Fibroblast of lung (primary cell): ENCODE data around the gene SEMA6A.

Experiments
- EZH2 ChIP-seq: IDR thresholded peaks from 2 replicates; pipeline ENCODE4 v1.5.1; 2012; ENCODE audit warnings: low read length, control low read depth, mild to moderate bottlenecking; ENCODE audit errors: missing control alignments
- TF ChIP-seq, protein P1 (sequence below), 2 donors: IDR thresholded peaks in 1 of 2; conservative IDR thresholded peaks in 1 of 2; 1 replicate in 1 of 2; 2 replicates in 1 of 2; pipeline ENCODE4 v1.5.1; 2011 to 2012; ENCODE audit warnings: low read length in 2 of 2, control low read depth in 1 of 2, inconsistent platforms in 1 of 2, low read depth in 1 of 2, mild to moderate bottlenecking in 1 of 2

- TF ChIP-seq, protein P1, sequence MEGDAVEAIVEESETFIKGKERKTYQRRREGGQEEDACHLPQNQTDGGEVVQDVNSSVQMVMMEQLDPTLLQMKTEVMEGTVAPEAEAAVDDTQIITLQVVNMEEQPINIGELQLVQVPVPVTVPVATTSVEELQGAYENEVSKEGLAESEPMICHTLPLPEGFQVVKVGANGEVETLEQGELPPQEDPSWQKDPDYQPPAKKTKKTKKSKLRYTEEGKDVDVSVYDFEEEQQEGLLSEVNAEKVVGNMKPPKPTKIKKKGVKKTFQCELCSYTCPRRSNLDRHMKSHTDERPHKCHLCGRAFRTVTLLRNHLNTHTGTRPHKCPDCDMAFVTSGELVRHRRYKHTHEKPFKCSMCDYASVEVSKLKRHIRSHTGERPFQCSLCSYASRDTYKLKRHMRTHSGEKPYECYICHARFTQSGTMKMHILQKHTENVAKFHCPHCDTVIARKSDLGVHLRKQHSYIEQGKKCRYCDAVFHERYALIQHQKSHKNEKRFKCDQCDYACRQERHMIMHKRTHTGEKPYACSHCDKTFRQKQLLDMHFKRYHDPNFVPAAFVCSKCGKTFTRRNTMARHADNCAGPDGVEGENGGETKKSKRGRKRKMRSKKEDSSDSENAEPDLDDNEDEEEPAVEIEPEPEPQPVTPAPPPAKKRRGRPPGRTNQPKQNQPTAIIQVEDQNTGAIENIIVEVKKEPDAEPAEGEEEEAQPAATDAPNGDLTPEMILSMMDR (conservative IDR thresholded peaks at IDR 0.05 in 1 of 2, IDR thresholded peaks at IDR 0.05 in 1 of 2; ENCODE audit: low read depth in 1 of 2, low read length in 2 of 2): no peak
- TF ChIP-seq EZH2: no peak
These were observed 42.3 kb upstream of the SEMA6A start for GRCh38 chr5:116616876-116617275.
